ENCODE data around the gene FKBP11. TPM values are rescaled to one million over a fixed set of nuclear protein-coding genes. Genes with fewer than 3 reads are reported as not detected.
"Not testable (repeated sequence)": the region's sequence is repeated elsewhere in the genome, so short reads cannot be mapped to it uniquely, and the experiment has no call there.

FKBP11 gene
- total RNA-seq, 4 donors from 2014 or later = 3.4 to 8.3 (median 7.1) TPM

GRCh38 chr12:48923117-48923516, 2.2 kb downstream of the FKBP11 start:
- WGBS, 2 donors (ENCODE audit: low coverage in 1 of 2) = 89 to 100% methylated on average over 3 of the region's 3 CpGs
- H3K4me1 ChIP-seq = peaks cover 0 to 20% (median 0%) of the 10 kb centered on the region in 3 donors
- TF ChIP-seq EP300 (IDR thresholded peaks at IDR 0.05) (no peak), POLR2AphosphoS5 (IDR thresholded peaks at IDR 0.05) (no peak), CTCF (IDR thresholded peaks at IDR 0.05) (no peak), POLR2A (IDR thresholded peaks at IDR 0.05) (no peak)
- no peak overlapping the region for H3K4me3 ChIP-seq
- H3K27me3 ChIP-seq = no peaks in the 10 kb centered on the region
- no peaks in the 10 kb centered on the region for H3K36me3 ChIP-seq
- no peak for ATAC-seq
- H3K27ac ChIP-seq = no peak overlapping the region
- no peaks in the 10 kb centered on the region for H3K9me3 ChIP-seq

GRCh38 chr12:48917857-48918537, 7.3 kb downstream of the FKBP11 start:
- WGBS, 2 donors (ENCODE audit: low coverage in 1 of 2) = 49 to 53% methylated on average over 3 of the region's 3 CpGs

GRCh38 chr12:48910196-48910595, 15.1 kb downstream of the FKBP11 start:
- no peak for ATAC-seq
- Histone ChIP-seq H3K27me3 (no peaks in the 10 kb centered on the region), H3K27ac (no peak overlapping the region), H3K9me3 (no peaks in the 10 kb centered on the region), H3K4me1 (no peaks in the 10 kb centered on the region), H3K4me3 (no peak overlapping the region), H3K36me3 (no peaks in the 10 kb centered on the region)
- no peak for TF ChIP-seq POLR2AphosphoS5 (IDR thresholded peaks at IDR 0.05)
- no peak for TF ChIP-seq POLR2A (IDR thresholded peaks at IDR 0.05)
- TF ChIP-seq CTCF (IDR thresholded peaks at IDR 0.05) = no peak

More at GRCh38 chr12:48917857-48918537, 7.3 kb downstream of the FKBP11 start:
- Histone ChIP-seq H3K4me1 (no peaks in the 10 kb centered on the region), H3K36me3 (no peaks in the 10 kb centered on the region), H3K27ac (no peak overlapping the region), H3K27me3 (no peaks in the 10 kb centered on the region), H3K4me3 (no peak overlapping the region), H3K9me3 (no peaks in the 10 kb centered on the region)
- TF ChIP-seq POLR2A (IDR thresholded peaks at IDR 0.05) (no peak), POLR2AphosphoS5 (IDR thresholded peaks at IDR 0.05) (no peak), CTCF (IDR thresholded peaks at IDR 0.05) (no peak), EP300 (IDR thresholded peaks at IDR 0.05) (no peak)
- ATAC-seq = no peak

GRCh38 chr12:48909698-48910097, 15.6 kb downstream of the FKBP11 start:
- H3K27ac ChIP-seq, H3K27me3 ChIP-seq, H3K9me3 ChIP-seq, H3K4me1 ChIP-seq, ATAC-seq, H3K4me3 ChIP-seq, H3K36me3 ChIP-seq: not testable (repeated sequence)
- WGBS, 2 donors (ENCODE audit: low coverage in 1 of 2) = 84 to 89% methylated on average over 5 to 10 of the region's 11 CpGs

- Histone ChIP-seq H3K36me3 (no peaks in the 10 kb centered on the region), H3K4me1 (peaks cover 0 to 13% (median 0%) of the 10 kb centered on the region in 3 donors), H3K27me3 (no peaks in the 10 kb centered on the region), H3K27ac (no peak overlapping the region), H3K4me3 (no peak overlapping the region), H3K9me3 (no peaks in the 10 kb centered on the region)
- 62 to 71% methylated on average over 3 of the region's 3 CpGs for WGBS, 2 donors (ENCODE audit: low coverage in 1 of 2)
- TF ChIP-seq POLR2A (IDR thresholded peaks at IDR 0.05) (no peak), POLR2AphosphoS5 (IDR thresholded peaks at IDR 0.05) (no peak), EP300 (IDR thresholded peaks at IDR 0.05) (no peak), CTCF (IDR thresholded peaks at IDR 0.05) (no peak)
- ATAC-seq = no peak
Observed at GRCh38 chr12:48907245-48907644, 18.0 kb downstream of the FKBP11 start.
